H9 (cell line): ENCODE measurements around the gene ABL2. TPM values are rescaled to one million over a fixed set of nuclear protein-coding genes. Genes with fewer than 3 reads are reported as not detected.

Source experiments
- DNase-seq: peaks from one replicate; pipeline ENCODE4 v3.0.0-alpha.2; 2017
- H2AFZ ChIP-seq: one replicate; pipeline ENCODE4 v1.6.1; 2013; ENCODE audit warnings: mild to moderate bottlenecking, low read length, control low read depth, moderate library complexity
- H2AK5ac ChIP-seq: 2 replicates; pipeline ENCODE4 v1.6.1; 2013; ENCODE audit warnings: low read length, control low read depth, mixed read lengths; ENCODE audit not compliant: insufficient read length
- H2BK120ac ChIP-seq: one replicate; pipeline ENCODE4 v1.6.1; 2013; ENCODE audit warnings: low read depth, mild to moderate bottlenecking, low read length, control low read depth, inconsistent platforms; ENCODE audit not compliant: poor library complexity, severe bottlenecking
- H2BK12ac ChIP-seq: 2 replicates; pipeline ENCODE4 v1.6.1; 2013; ENCODE audit warnings: low read length, control low read depth, mixed read lengths, low read depth; ENCODE audit not compliant: insufficient read length
- H2BK15ac ChIP-seq: 2 replicates; pipeline ENCODE4 v1.6.1; 2013; ENCODE audit warnings: low read depth, low read length, control low read depth
- H2BK20ac ChIP-seq: one replicate; pipeline ENCODE4 v1.6.1; 2013; ENCODE audit warnings: low read depth, mild to moderate bottlenecking, low read length, control low read depth, inconsistent platforms; ENCODE audit not compliant: poor library complexity, severe bottlenecking
- H2BK5ac ChIP-seq: 2 replicates; pipeline ENCODE4 v1.6.1; 2013; ENCODE audit warnings: low read length, control low read depth, mixed read lengths; ENCODE audit not compliant: insufficient read length
- H3K14ac ChIP-seq: 2 replicates; pipeline ENCODE4 v1.6.1; 2013; ENCODE audit warnings: low read length, control low read depth; ENCODE audit not compliant: insufficient read depth
- H3K18ac ChIP-seq: 2 replicates; pipeline ENCODE4 v1.6.1; 2013; ENCODE audit warnings: low read depth, mild to moderate bottlenecking, mixed read lengths, low read length, control low read depth; ENCODE audit not compliant: insufficient read length
- H3K23ac ChIP-seq: 2 replicates; pipeline ENCODE4 v1.6.1; 2013; ENCODE audit warnings: low read length, control low read depth, mixed read lengths, low read depth; ENCODE audit not compliant: insufficient read length
- H3K23me2 ChIP-seq: 2 replicates; pipeline ENCODE4 v1.6.1; 2013; ENCODE audit warnings: low read depth, mild to moderate bottlenecking, mixed read lengths, low read length, control low read depth; ENCODE audit not compliant: insufficient read length, poor library complexity, severe bottlenecking
- H3K27ac ChIP-seq: 2 replicates; pipeline ENCODE4 v1.5.1; 2013; ENCODE audit warnings: low read length, control low read depth, mixed read lengths, low read depth; ENCODE audit not compliant: insufficient read length
- H3K27me3 ChIP-seq: 2 replicates; pipeline ENCODE4 v1.6.1; 2013; ENCODE audit warnings: low read length, control low read depth, inconsistent platforms; ENCODE audit not compliant: insufficient read depth
- H3K4ac ChIP-seq: 2 replicates; pipeline ENCODE4 v1.6.1; 2013; ENCODE audit warnings: low read depth, mild to moderate bottlenecking, control low read depth, inconsistent platforms, low read length, moderate library complexity
- H3K4me1 ChIP-seq: 2 replicates; pipeline ENCODE4 v1.6.1; 2013; ENCODE audit warnings: low read length, control low read depth, inconsistent platforms; ENCODE audit not compliant: insufficient read depth
- H3K4me2 ChIP-seq: 2 replicates; pipeline ENCODE4 v1.6.1; 2013; ENCODE audit warnings: low read length, control low read depth, mixed read lengths; ENCODE audit not compliant: insufficient read length, insufficient read depth
- H3K56ac ChIP-seq: 2 replicates; pipeline ENCODE4 v1.6.1; 2013; ENCODE audit warnings: low read depth, mild to moderate bottlenecking, mixed read lengths, low read length, control low read depth; ENCODE audit not compliant: insufficient read length
- H3K79me1 ChIP-seq: 2 replicates; pipeline ENCODE4 v1.6.1; 2013; ENCODE audit warnings: low read depth, mild to moderate bottlenecking, moderate library complexity, low read length, control low read depth, inconsistent platforms; ENCODE audit not compliant: insufficient read depth, poor library complexity, severe bottlenecking
- H3K79me2 ChIP-seq: 2 replicates; pipeline ENCODE4 v1.6.1; 2013; ENCODE audit warnings: low read length, control low read depth, inconsistent platforms; ENCODE audit not compliant: insufficient read depth
- H3K9ac ChIP-seq: 2 replicates; pipeline ENCODE4 v1.6.1; 2013; ENCODE audit warnings: low read length, control low read depth, mixed read lengths; ENCODE audit not compliant: insufficient read length; ENCODE audit errors: extremely low read depth
- H3K9me3 ChIP-seq: one replicate; pipeline ENCODE4 v1.6.1; 2013; ENCODE audit warnings: low read depth, low read length, inconsistent platforms; ENCODE audit not compliant: control insufficient read depth
- H3T11ph ChIP-seq: one replicate; pipeline ENCODE4 v1.6.1; 2013; ENCODE audit warnings: mild to moderate bottlenecking, low read length, control low read depth, inconsistent platforms
- H4K20me1 ChIP-seq: one replicate; pipeline ENCODE4 v1.6.1; 2013; ENCODE audit not compliant: control insufficient read depth, insufficient read length, insufficient read depth
- H4K5ac ChIP-seq: 2 replicates; pipeline ENCODE4 v1.6.1; 2013; ENCODE audit warnings: low read depth, mild to moderate bottlenecking, mixed read lengths, low read length, control low read depth; ENCODE audit not compliant: insufficient read length
- H4K8ac ChIP-seq: replicated peaks from 2 replicates; pipeline ENCODE4 v1.6.1; 2013; ENCODE audit warnings: low read length, control low read depth, mixed read lengths, low read depth; ENCODE audit not compliant: insufficient read length
- H4K91ac ChIP-seq: 2 replicates; pipeline ENCODE4 v1.6.1; 2013; ENCODE audit warnings: low read depth, mild to moderate bottlenecking, moderate library complexity, mixed read lengths, low read length, control low read depth; ENCODE audit not compliant: insufficient read length
- H3K27ac Mint-ChIP-seq, 3 experiments: 2 replicates in 2 of 3; 3 replicates in 1 of 3; pipeline ENCODE4 v1.8.0; 2020 to 2021; ENCODE audit warnings: mixed read lengths in 3 of 3, mild to moderate bottlenecking in 1 of 3, moderate library complexity in 1 of 3
- H3K27me3 Mint-ChIP-seq: 2 replicates; pipeline ENCODE4 v1.8.0; 2021; ENCODE audit warnings: low read depth, mild to moderate bottlenecking, moderate library complexity, mixed read lengths
- H3K36me3 Mint-ChIP-seq, 3 experiments: 2 replicates in 2 of 3; 3 replicates in 1 of 3; pipeline ENCODE4 v1.8.0; 2020 to 2021; ENCODE audit warnings: low read depth in 3 of 3, mixed read lengths in 3 of 3; ENCODE audit not compliant: insufficient read depth in 1 of 3
- H3K4me1 Mint-ChIP-seq, 2 experiments: 2 replicates each; pipeline ENCODE4 v1.8.0; 2020; ENCODE audit warnings: mixed read lengths in 2 of 2
- H3K4me3 Mint-ChIP-seq, 2 experiments: 2 replicates in 1 of 2; 3 replicates in 1 of 2; pipeline ENCODE4 v1.8.0; 2020 to 2021; ENCODE audit warnings: mild to moderate bottlenecking in 2 of 2, mixed read lengths in 2 of 2, moderate library complexity in 1 of 2
- H3K9me3 Mint-ChIP-seq, 2 experiments: 2 replicates in 1 of 2; 3 replicates in 1 of 2; pipeline ENCODE4 v1.8.0; 2020; ENCODE audit warnings: mild to moderate bottlenecking in 2 of 2, mixed read lengths in 2 of 2, moderate library complexity in 1 of 2
- CTCF ChIP-seq: fragments of 200-600 bp; sonication (generic); conservative IDR thresholded peaks from 3 replicates; pipeline ENCODE4 v1.8.0; 2021; ENCODE audit warnings: antibody characterized with exemption, mild to moderate bottlenecking
- WGBS: extraction: QIAGEN DNeasy Blood & Tissue Kit; methylation state at CpG from one replicate; pipeline ENCODE4 v1.1.7; 2013; ENCODE audit warnings: missing lambda C conversion rate, low lambda C conversion rate, mixed read lengths; ENCODE audit not compliant: insufficient read length; ENCODE audit errors: extremely low coverage; 5-methylcytosine and 5-hydroxymethylcytosine counted together
- total RNA-seq: library from RNA; stranded (reverse); gene quantifications from 2 replicates; pipeline ENCODE4 v1.2.1, GENCODE V29; 2021

ABL2 gene
- total RNA-seq, 1 experiment from 2014 or later, result 21.2 TPM

- Histone ChIP-seq H3K4me2 (no peak overlapping the region), H3K56ac (no peak overlapping the region), H3T11ph (no peak overlapping the region), H3K79me2 (peaks cover 2% of the 10 kb centered on the region; the same call in 1 of the 2 replicates), H3K23me2 (no peaks in the 10 kb centered on the region), H3K14ac (no peak overlapping the region), H3K4ac (no peak overlapping the region), H2BK15ac (no peak overlapping the region), H3K18ac (no peak overlapping the region), H3K4me1 (no peaks in the 10 kb centered on the region), H3K9me3 (no peaks in the 10 kb centered on the region), H3K27ac (no peak overlapping the region), H3K23ac (no peak overlapping the region), H4K20me1 (no peaks in the 10 kb centered on the region), H4K5ac (no peak overlapping the region), H2BK5ac (no peak overlapping the region), H2BK120ac (no peak overlapping the region), H3K9ac (no peak overlapping the region), H2BK12ac (no peak overlapping the region), H4K8ac (no peak overlapping the region), H4K91ac (no peak overlapping the region), H2AFZ (no peak overlapping the region), H3K27me3 (no peaks in the 10 kb centered on the region), H2AK5ac (no peak overlapping the region), H2BK20ac (no peak overlapping the region), H3K79me1 (peaks cover 3% of the 10 kb centered on the region)
- WGBS, result no CpG with 5 or more reads among the region's 2 CpGs
- Mint-ChIP-seq H3K27me3 (no peaks in the 10 kb centered on the region), H3K36me3 (no peaks in the 10 kb centered on the region), H3K9me3 (no peaks in the 10 kb centered on the region), H3K27ac (no peak overlapping the region), H3K4me3 (no peak overlapping the region), H3K4me1 (peaks cover 7 to 10% of the 10 kb centered on the region in 2 experiments)
- no peak for TF ChIP-seq CTCF
- DNase-seq, result no peak
Measured at GRCh38 chr1:179177182-179177581, 52.3 kb downstream of the ABL2 start.
